Thyroid gland (tissue), 4 donors: ENCODE measurements around the gene LACRT.

Source experiments
- POLR2A ChIP-seq, 2 donors: fragments of 450-650 bp; IDR thresholded peaks; one replicate each; pipeline ENCODE4 v1.6.1; 2017; ENCODE audit warnings: antibody characterized with exemption in 2 of 2, mild to moderate bottlenecking in 2 of 2, moderate library complexity in 1 of 2
- TF ChIP-seq, protein P1 (sequence below), 6 experiments: fragments of 200-600 bp in 3 of 6; fragments of 450-650 bp in 3 of 6; sonication (generic) in 3 of 6; IDR thresholded peaks; one replicate each; pipeline ENCODE4 v1.5.1; 2016 to 2019; ENCODE audit warnings: antibody characterized with exemption in 6 of 6, mild to moderate bottlenecking in 2 of 6, inconsistent platforms in 1 of 6, moderate library complexity in 1 of 6

DNA sequence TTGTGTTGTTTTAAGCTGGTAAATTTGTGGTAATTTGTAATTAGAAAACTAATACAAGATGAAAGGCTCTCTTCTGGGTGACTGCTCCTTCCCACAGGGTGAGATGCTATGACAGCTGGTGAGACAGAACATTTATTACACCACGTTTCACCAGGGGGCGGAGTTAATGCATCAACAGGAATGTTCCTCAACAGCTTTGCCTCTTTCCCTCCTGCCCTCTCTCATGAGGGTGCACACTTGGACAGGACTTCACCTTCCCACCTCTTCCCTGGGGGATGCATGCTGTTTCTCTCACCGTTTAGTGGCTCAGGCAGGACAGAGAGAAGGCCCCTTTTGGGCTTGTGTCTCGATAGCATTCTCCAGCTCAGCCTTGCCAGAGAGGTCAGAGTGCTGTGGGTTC is 32.9 kb downstream of the LACRT start:
- TF ChIP-seq, protein P1, sequence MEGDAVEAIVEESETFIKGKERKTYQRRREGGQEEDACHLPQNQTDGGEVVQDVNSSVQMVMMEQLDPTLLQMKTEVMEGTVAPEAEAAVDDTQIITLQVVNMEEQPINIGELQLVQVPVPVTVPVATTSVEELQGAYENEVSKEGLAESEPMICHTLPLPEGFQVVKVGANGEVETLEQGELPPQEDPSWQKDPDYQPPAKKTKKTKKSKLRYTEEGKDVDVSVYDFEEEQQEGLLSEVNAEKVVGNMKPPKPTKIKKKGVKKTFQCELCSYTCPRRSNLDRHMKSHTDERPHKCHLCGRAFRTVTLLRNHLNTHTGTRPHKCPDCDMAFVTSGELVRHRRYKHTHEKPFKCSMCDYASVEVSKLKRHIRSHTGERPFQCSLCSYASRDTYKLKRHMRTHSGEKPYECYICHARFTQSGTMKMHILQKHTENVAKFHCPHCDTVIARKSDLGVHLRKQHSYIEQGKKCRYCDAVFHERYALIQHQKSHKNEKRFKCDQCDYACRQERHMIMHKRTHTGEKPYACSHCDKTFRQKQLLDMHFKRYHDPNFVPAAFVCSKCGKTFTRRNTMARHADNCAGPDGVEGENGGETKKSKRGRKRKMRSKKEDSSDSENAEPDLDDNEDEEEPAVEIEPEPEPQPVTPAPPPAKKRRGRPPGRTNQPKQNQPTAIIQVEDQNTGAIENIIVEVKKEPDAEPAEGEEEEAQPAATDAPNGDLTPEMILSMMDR (IDR thresholded peaks at IDR 0.05): no peak
- no peak for TF ChIP-seq POLR2A (IDR thresholded peaks at IDR 0.05)
